Cardiac fibroblast (primary cell): ENCODE data around the gene TNS1.

Source experiments
- DNase-seq, 2 donors: peaks; one replicate each; pipeline versions ENCODE4 v3.0.0 to v3.0.0-alpha.2; 2010; ENCODE audit warnings: low read depth in 2 of 2
- H3K4me3 ChIP-seq, 2 donors: replicated peaks in 1 of 2; 1 replicate in 1 of 2; 2 replicates in 1 of 2; pipeline ENCODE4 v1.5.1; 2011; ENCODE audit warnings: low read depth in 2 of 2, low read length in 2 of 2, mild to moderate bottlenecking in 2 of 2, moderate library complexity in 1 of 2
- CTCF ChIP-seq: IDR thresholded peaks from one replicate; pipeline ENCODE4 v1.5.1; 2011; ENCODE audit warnings: low read depth, mild to moderate bottlenecking, low read length, inconsistent platforms

TNS1 gene

GRCh38 chr2:217877866-217878265 is 124.9 kb downstream of the TNS1 start:
- no peak for DNase-seq
- H3K4me3 ChIP-seq = no peak overlapping the region
- TF ChIP-seq CTCF = no peak

- DNase-seq = no peak
- H3K4me3 ChIP-seq = no peak overlapping the region
- TF ChIP-seq CTCF = no peak
Measured at GRCh38 chr2:217876253-217876570, 126.6 kb downstream of the TNS1 start.

GRCh38 chr2:217875556-217876252 is 127.1 kb downstream of the TNS1 start:
- no peak for DNase-seq
- H3K4me3 ChIP-seq = no peak overlapping the region
- TF ChIP-seq CTCF = no peak

- no peak overlapping the region for H3K4me3 ChIP-seq
- peak in 1 of 2 donors; percentile 43 for DNase-seq
Measured at GRCh38 chr2:217875138-217875537, 127.7 kb downstream of the TNS1 start.

GRCh38 chr2:217873371-217873770 is 129.4 kb downstream of the TNS1 start:
- no peak overlapping the region for H3K4me3 ChIP-seq
- no peak for DNase-seq
- no peak for TF ChIP-seq CTCF

More at GRCh38 chr2:217875138-217875537, 127.7 kb downstream of the TNS1 start:
- no peak for TF ChIP-seq CTCF

- no peak for DNase-seq
- TF ChIP-seq CTCF = peak; percentile 24
- no peak overlapping the region for H3K4me3 ChIP-seq
Measured at GRCh38 chr2:217872319-217872718, 130.5 kb downstream of the TNS1 start.

DNA sequence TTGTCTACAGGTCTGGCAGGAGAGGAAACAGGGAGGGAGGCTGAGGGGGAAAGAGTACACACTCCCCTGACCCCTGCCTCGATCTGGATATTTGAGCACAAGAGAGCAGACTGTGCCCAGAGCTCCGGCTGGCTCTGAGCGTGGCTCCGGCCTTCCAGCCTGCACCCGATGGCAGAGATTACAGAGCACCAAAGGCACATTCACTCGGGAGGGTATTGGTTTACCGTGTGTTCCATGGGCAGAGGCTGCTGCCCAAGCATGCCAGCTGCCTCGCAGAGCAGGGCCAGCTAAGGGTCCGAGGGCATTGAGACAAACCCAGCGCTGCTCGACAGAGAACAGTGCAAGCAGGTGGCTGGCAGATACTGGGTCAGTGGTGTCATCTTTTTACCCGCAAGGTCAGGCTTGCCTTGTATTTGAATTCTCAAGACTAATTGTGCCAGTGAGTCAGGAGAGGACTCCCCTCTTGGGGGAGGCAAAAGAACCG is 132.2 kb downstream of the TNS1 start:
- H3K4me3 ChIP-seq = no peak overlapping the region
- no peak for TF ChIP-seq CTCF
- DNase-seq = no peak
